H1 (cell line): ENCODE measurements around the gene TBX2. TPM values are rescaled to one million over a fixed set of nuclear protein-coding genes. Genes with fewer than 3 reads are reported as not detected.
A peak's percentile ranks its signal among the peaks of the same experiment; 100 is the strongest.

ENCODE experiments used
- CTCF ChIA-PET: fragments of 300-600 bp; sonication (Branson Sonifier 250); formaldehyde crosslinking; loops from one replicate; lab custom pipeline; 2021; ENCODE audit not compliant: partially characterized antibody; lab: Charles Lee
- POLR2A ChIA-PET: fragments of 300-600 bp; sonication (Branson Sonifier 250); formaldehyde crosslinking; loops from one replicate; lab custom pipeline; 2021; ENCODE audit warnings: inconsistent platforms; ENCODE audit not compliant: partially characterized antibody; lab: Charles Lee
- DNase-seq, 2 experiments: peaks; one replicate each; pipeline versions ENCODE4 v3.0.0 to v3.0.0-alpha.2; 2010 to 2022; ENCODE audit warnings: low spot score in 2 of 2, low read depth in 1 of 2, mixed read lengths in 1 of 2
- FAIRE-seq: peaks from 2 replicates; lab custom pipeline; 2011; peaks lifted over from hg19 to GRCh38; lab: Jason Lieb, UNC
- H2AFZ ChIP-seq: 2 replicates; pipeline ENCODE4 v1.8.1; 2012; ENCODE audit warnings: low read length, inconsistent platforms
- H2AK5ac ChIP-seq: 2 replicates; pipeline ENCODE4 v1.6.1; 2013; ENCODE audit warnings: low read depth, low read length
- H2BK120ac ChIP-seq: replicated peaks from 2 replicates; pipeline ENCODE3; 2013; ENCODE audit warnings: low read depth, low read length, inconsistent platforms
- H2BK12ac ChIP-seq: 2 replicates; pipeline ENCODE4 v1.6.1; 2013; ENCODE audit warnings: low read depth, low read length
- H2BK15ac ChIP-seq: 2 replicates; pipeline ENCODE4 v1.6.1; 2013; ENCODE audit warnings: low read length
- H2BK20ac ChIP-seq: 2 replicates; pipeline ENCODE4 v1.6.1; 2013; ENCODE audit warnings: low read length
- H2BK5ac ChIP-seq: 2 replicates; pipeline ENCODE4 v1.6.1; 2013; ENCODE audit warnings: low read depth, low read length
- H3K14ac ChIP-seq: 2 replicates; pipeline ENCODE4 v1.6.1; 2013; ENCODE audit warnings: inconsistent platforms; ENCODE audit not compliant: insufficient read length
- H3K18ac ChIP-seq: 2 replicates; pipeline ENCODE4 v1.6.1; 2013; ENCODE audit warnings: low read length; ENCODE audit errors: extremely low read depth
- H3K23ac ChIP-seq: 2 replicates; pipeline ENCODE4 v1.6.1; 2013; ENCODE audit warnings: inconsistent platforms; ENCODE audit not compliant: insufficient read length
- H3K23me2 ChIP-seq: 2 replicates; pipeline ENCODE4 v1.6.1; 2013; ENCODE audit warnings: low read depth, low read length
- H3K27ac ChIP-seq: 2 replicates; pipeline ENCODE4 v1.6.1; 2011; ENCODE audit warnings: low read depth, low read length, inconsistent platforms
- H3K27me3 ChIP-seq, 4 experiments: replicated peaks in 1 of 4; 1 replicate in 1 of 4; 2 replicates in 3 of 4; pipeline versions ENCODE4 v1.6.1 to v1.8.1; 2011 to 2013; ENCODE audit warnings: low read length in 3 of 4, mild to moderate bottlenecking in 3 of 4, inconsistent platforms in 2 of 4, mixed read lengths in 2 of 4, moderate library complexity in 1 of 4; ENCODE audit not compliant: control insufficient read depth in 3 of 4, insufficient read depth in 3 of 4; ENCODE audit errors: extremely low read depth in 1 of 4
- H3K36me3 ChIP-seq, 4 experiments: 2 replicates each; pipeline versions ENCODE4 v1.6.1 to v1.8.1; 2011 to 2013; ENCODE audit warnings: mild to moderate bottlenecking in 4 of 4, low read length in 3 of 4, moderate library complexity in 2 of 4, control low read depth in 1 of 4, inconsistent platforms in 1 of 4; ENCODE audit not compliant: insufficient read depth in 4 of 4, control insufficient read depth in 2 of 4
- H3K4ac ChIP-seq: replicated peaks from 2 replicates; pipeline ENCODE3; 2013; ENCODE audit warnings: low read length, low read depth, mixed read lengths, inconsistent platforms; ENCODE audit not compliant: insufficient read length
- H3K4me1 ChIP-seq, 4 experiments: replicated peaks in 1 of 4; 1 replicate in 1 of 4; 2 replicates in 3 of 4; pipeline versions ENCODE4 v1.6.1 to v1.8.1; 2011 to 2013; ENCODE audit warnings: low read length in 3 of 4, inconsistent platforms in 2 of 4, mixed read lengths in 1 of 4; ENCODE audit not compliant: insufficient read depth in 4 of 4, control insufficient read depth in 3 of 4
- H3K4me2 ChIP-seq, 2 experiments: 2 replicates each; pipeline versions ENCODE4 v1.6.1 to v1.8.1; 2011 to 2013; ENCODE audit warnings: low read depth in 2 of 2, low read length in 2 of 2, control low read depth in 1 of 2, inconsistent platforms in 1 of 2, mild to moderate bottlenecking in 1 of 2; ENCODE audit not compliant: insufficient read depth in 1 of 2
- H3K4me3 ChIP-seq, 4 experiments: fragments of 200-600, 300-600 bp in 1 of 4; sonication (generic), shearing (Covaris generic), sonication (Bioruptor Twin) in 1 of 4; 2 replicates each; pipeline versions ENCODE4 v1.5.1 to v1.8.1; 2011 to 2016; ENCODE audit warnings: low read length in 4 of 4, low read depth in 3 of 4, control low read depth in 2 of 4, inconsistent platforms in 2 of 4, mild to moderate bottlenecking in 2 of 4, mixed read lengths in 1 of 4, moderate library complexity in 1 of 4; ENCODE audit not compliant: insufficient read depth in 2 of 4; ENCODE audit errors: extremely low read depth in 1 of 4
- H3K56ac ChIP-seq: replicated peaks from 2 replicates; pipeline ENCODE3; 2013; ENCODE audit warnings: low read depth, mild to moderate bottlenecking, mixed read lengths, low read length, inconsistent platforms; ENCODE audit not compliant: insufficient read length
- H3K79me1 ChIP-seq: 2 replicates; pipeline ENCODE4 v1.6.1; 2013; ENCODE audit warnings: low read depth, low read length, control low read depth
- H3K79me2 ChIP-seq, 2 experiments: 2 replicates each; pipeline versions ENCODE4 v1.6.1 to v1.8.1; 2012 to 2013; ENCODE audit warnings: low read length in 2 of 2, mild to moderate bottlenecking in 2 of 2, inconsistent platforms in 1 of 2; ENCODE audit not compliant: insufficient read depth in 2 of 2, control insufficient read depth in 1 of 2
- H3K9ac ChIP-seq, 4 experiments: replicated peaks in 1 of 4; 1 replicate in 1 of 4; 2 replicates in 3 of 4; pipeline versions ENCODE4 v1.6.1 to v1.8.1; 2011 to 2013; ENCODE audit warnings: low read depth in 3 of 4, low read length in 3 of 4, control low read depth in 2 of 4, mild to moderate bottlenecking in 2 of 4, moderate library complexity in 2 of 4, inconsistent platforms in 1 of 4; ENCODE audit errors: extremely low read depth in 1 of 4
- H3K9me3 ChIP-seq, 2 experiments: 2 replicates each; pipeline versions ENCODE4 v1.6.1 to v1.8.1; 2012 to 2013; ENCODE audit warnings: mild to moderate bottlenecking in 2 of 2, moderate library complexity in 2 of 2, control low read depth in 1 of 2, inconsistent platforms in 1 of 2, low read depth in 1 of 2, low read length in 1 of 2, mixed read lengths in 1 of 2; ENCODE audit not compliant: insufficient read depth in 2 of 2
- H4K20me1 ChIP-seq, 2 experiments: replicated peaks in 1 of 2; 2 replicates each; pipeline versions ENCODE3 to v1.8.1; 2011 to 2013; ENCODE audit warnings: inconsistent platforms in 2 of 2, low read length in 2 of 2, mild to moderate bottlenecking in 1 of 2; ENCODE audit not compliant: insufficient read depth in 2 of 2, control insufficient read depth in 1 of 2
- H4K5ac ChIP-seq: 2 replicates; pipeline ENCODE4 v1.6.1; 2013; ENCODE audit warnings: low read length, low read depth, mixed read lengths, inconsistent platforms; ENCODE audit not compliant: insufficient read length
- H4K8ac ChIP-seq: 2 replicates; pipeline ENCODE4 v1.8.0; 2013; ENCODE audit warnings: mild to moderate bottlenecking, moderate library complexity, low read length, inconsistent platforms; ENCODE audit not compliant: insufficient read depth; ENCODE audit errors: extremely low read depth
- H4K91ac ChIP-seq: replicated peaks from 2 replicates; pipeline ENCODE3; 2013; ENCODE audit warnings: low read length, mixed read lengths, inconsistent platforms; ENCODE audit not compliant: insufficient read length
- CBX5 ChIP-seq: fragments of 300-800, 300-1000 bp; sonication (generic); IDR thresholded peaks from 2 replicates; pipeline ENCODE4 v1.7.1; 2016; ENCODE audit warnings: antibody characterized with exemption, low read length, low read depth
- CTBP2 ChIP-seq: IDR thresholded peaks from 2 replicates; pipeline ENCODE4 v1.7.0; 2011; ENCODE audit warnings: borderline replicate concordance, mild to moderate bottlenecking, moderate library complexity, mixed read lengths, low read length; ENCODE audit not compliant: insufficient read depth, insufficient read length
- CTCF ChIP-seq, 3 experiments: IDR thresholded peaks; 1 replicate in 2 of 3; 2 replicates in 1 of 3; pipeline versions ENCODE4 v1.5.1 to v1.6.1; 2011; ENCODE audit warnings: low read length in 3 of 3, mild to moderate bottlenecking in 3 of 3, inconsistent platforms in 2 of 3, low read depth in 1 of 3, moderate library complexity in 1 of 3; ENCODE audit not compliant: insufficient read depth in 1 of 3; ENCODE audit errors: control extremely low read depth in 1 of 3
- EGR1 ChIP-seq: IDR thresholded peaks from 2 replicates; pipeline ENCODE4 v1.6.1; 2011; ENCODE audit warnings: low read depth, low read length, borderline replicate concordance
- KDM4A ChIP-seq: IDR thresholded peaks from one replicate; pipeline ENCODE4 v1.7.1; 2012; ENCODE audit warnings: low read depth, mild to moderate bottlenecking, moderate library complexity, low read length, inconsistent platforms; ENCODE audit not compliant: severe bottlenecking
- WGBS, 2 experiments: shearing (Covaris generic) in 1 of 2; methylation state at CpG; one replicate each; pipeline versions ENCODE4 v1.1.6 to v1.1.7; 2013 to 2015; ENCODE audit warnings: low lambda C conversion rate in 2 of 2, mixed read lengths in 2 of 2, inconsistent platforms in 1 of 2, low coverage in 1 of 2, missing lambda C conversion rate in 1 of 2; ENCODE audit not compliant: insufficient replicate concordance in 2 of 2, insufficient coverage in 1 of 2, insufficient read length in 1 of 2; ENCODE audit errors: extremely low coverage in 1 of 2, missing lambda C conversion rate in 1 of 2; 5-methylcytosine and 5-hydroxymethylcytosine counted together
- long read RNA-seq, 2 experiments: library from RNA in 1 of 2; library from capped mRNA in 1 of 2; stranded (forward); transcript quantifications; one replicate each; pipeline ENCODE4 v2.0.0, GENCODE V29; 2021; ENCODE audit warnings: inconsistent platforms in 1 of 2
- polyA minus RNA-seq, 3 experiments: library from RNA; depleted of rRNA, polyadenylated mRNA; stranded (reverse); fragments of >200 nt; gene quantifications; 1 replicate in 2 of 3; 2 replicates in 1 of 3; pipeline ENCODE4 v1.2.3, GENCODE V29; 2011
- polyA plus RNA-seq, 7 experiments: library from polyadenylated mRNA; depleted of rRNA in 3 of 7; stranded (reverse) in 5 of 7; unstranded in 2 of 7; fragments of >200 nt in 5 of 7; fragments of 200-250 nt in 2 of 7; gene quantifications; 1 replicate in 5 of 7; 2 replicates in 1 of 7; 4 replicates in 1 of 7; pipeline versions ENCODE4 v1.2.1 to v1.2.3, GENCODE V29; 2011 to 2013; ENCODE audit warnings: missing spikeins in 2 of 7, mixed read lengths in 2 of 7
- total RNA-seq: library from RNA; stranded (reverse); fragmentation: NEBNext Ultra II Directional; extraction: Animal tissue kit (Norgen Biotek cat#: 25700); gene quantifications from 2 replicates; pipeline ENCODE4 v1.2.1, GENCODE V29; 2021

TBX2 gene
- total RNA-seq (not detected in 2 replicates), polyA plus RNA-seq (2011; rRNA removed) (0.02 TPM in 1 of 2 replicates, not detected in the other), polyA minus RNA-seq (2011; rRNA and poly(A)+ RNA removed) (not detected in 2 replicates)
- polyA plus RNA-seq (2011; cell fraction: cytosol; rRNA removed): not detected
- polyA plus RNA-seq (2011; cell fraction: nucleus; rRNA removed): not detected
- polyA plus RNA-seq (2012, experiment 1 of 2): 0.09 TPM in 1 of 4 replicates, not detected in the others
- not detected for polyA plus RNA-seq (2012, experiment 2 of 2)
- polyA plus RNA-seq (2013, experiment 1 of 2): not detected
- polyA plus RNA-seq (2013, experiment 2 of 2): not detected
- not detected for polyA minus RNA-seq (2011; cell fraction: cytosol; rRNA and poly(A)+ RNA removed)
- not detected for polyA minus RNA-seq (2011; cell fraction: nucleus; rRNA and poly(A)+ RNA removed)
- long read RNA-seq, experiment 1: 0 reads
- long read RNA-seq, experiment 2: 0 reads

GRCh38 chr17:61399131-61400065, at the start of gene TBX2:
Gene TBX2, plus strand, starts transcription at chr17:61399843. Its CDS starts 334 bp downstream, at chr17:61400177.
- Histone ChIP-seq H3K79me1 (no peaks in the 10 kb centered on the region), H4K5ac (no peak within 1 kb of the TSS), H3K23ac (no peak within 1 kb of the TSS), H3K9me3 (no peaks in the 10 kb centered on the region), H3K79me2 (no peaks in the 10 kb centered on the region), H2AFZ (no peak within 1 kb of the TSS), H3K9ac (no peak within 1 kb of the TSS), H3K4me3 (peak within 1 kb of the TSS in 2 of 4 experiments; percentile 6 to 53; a peak in 5 of 8 replicates), H2BK12ac (no peak within 1 kb of the TSS), H3K14ac (no peak within 1 kb of the TSS), H4K8ac (no peak within 1 kb of the TSS; the same call in 1 of the 2 replicates), H3K56ac (no peak within 1 kb of the TSS), H2BK15ac (no peak within 1 kb of the TSS), H4K20me1 (peaks cover 36 to 49% of the 10 kb centered on the region in 2 experiments), H3K27me3 (peaks cover 99 to 100% (median 100%) of the 10 kb centered on the region in 4 experiments), H3K36me3 (peaks cover 0 to 12% (median 0%) of the 10 kb centered on the region in 4 experiments; a peak in 1 of 8 replicates), H3K4ac (no peak within 1 kb of the TSS), H3K18ac (no peak within 1 kb of the TSS; the same call in 1 of the 2 replicates), H2BK20ac (no peak within 1 kb of the TSS), H2AK5ac (no peak within 1 kb of the TSS), H3K27ac (no peak within 1 kb of the TSS), H3K23me2 (peaks cover 2% of the 10 kb centered on the region; the same call in 1 of the 2 replicates), H3K4me1 (peaks cover 0 to 40% (median 24%) of the 10 kb centered on the region in 4 experiments; a peak in 6 of 7 replicates), H2BK120ac (no peak within 1 kb of the TSS), H3K4me2 (peak within 1 kb of the TSS; percentile 59 to 80), H4K91ac (no peak within 1 kb of the TSS), H2BK5ac (no peak within 1 kb of the TSS)
- ChIA-PET CTCF (interaction anchor here (0.6 to 3.6 kb wide), 7 partner anchors 10 to 433 kb away, joined by 3 to 12 read pairs (median 5); partner anchors contain the start of gene TBX4), POLR2A (interaction anchor here (1.1 to 1.9 kb wide), 2 partner anchors 9 to 59 kb away, joined by 3 to 8 read pairs; no protein-coding TSS in a partner anchor)
- FAIRE-seq: no peak
- peak in 1 of 2 experiments; percentile 80 for DNase-seq
- 0% methylated on average over 17 of the region's 98 CpGs; no CpG with 5 or more reads in 1 of the 2 experiments for WGBS, 2 experiments
- TF ChIP-seq EGR1 (peak; percentile 3; the same call in 1 of the 2 replicates), KDM4A (peak; percentile 51), CBX5 (no peak), CTBP2 (peak; percentile 80), CTCF (IDR thresholded peaks at IDR 0.05; ENCODE audit: control extremely low read depth in 1 of 3, insufficient read depth in 1 of 3, low read depth in 1 of 3, low read length in 3 of 3) (peak in 1 of 3 experiments; percentile 7; a peak in 1 of 4 replicates)
